22Rv1 (cell line): Measurements from ENCODE around the gene TCTA.
"Not testable (repeated sequence)": the region's sequence is repeated elsewhere in the genome, so short reads cannot be mapped to it uniquely, and the experiment has no call there.

Experiments used
- H3K27ac ChIP-seq: fragments of 450-650 bp; 2 replicates; pipeline ENCODE4 v1.5.1; 2017
- ZFX ChIP-seq: fragments of 450-650 bp; IDR thresholded peaks from 2 replicates; pipeline ENCODE4 v1.6.1; 2017; ENCODE audit warnings: antibody characterized with exemption, borderline replicate concordance
- TF ChIP-seq, protein P1 (sequence below): fragments of 450-650 bp; IDR thresholded peaks from 2 replicates; pipeline ENCODE4 v1.5.1; 2017; ENCODE audit warnings: mild to moderate bottlenecking

TCTA gene

GRCh38 chr3:49397470-49397869, 14.8 kb upstream of the TCTA start:
- TF ChIP-seq, protein P1, sequence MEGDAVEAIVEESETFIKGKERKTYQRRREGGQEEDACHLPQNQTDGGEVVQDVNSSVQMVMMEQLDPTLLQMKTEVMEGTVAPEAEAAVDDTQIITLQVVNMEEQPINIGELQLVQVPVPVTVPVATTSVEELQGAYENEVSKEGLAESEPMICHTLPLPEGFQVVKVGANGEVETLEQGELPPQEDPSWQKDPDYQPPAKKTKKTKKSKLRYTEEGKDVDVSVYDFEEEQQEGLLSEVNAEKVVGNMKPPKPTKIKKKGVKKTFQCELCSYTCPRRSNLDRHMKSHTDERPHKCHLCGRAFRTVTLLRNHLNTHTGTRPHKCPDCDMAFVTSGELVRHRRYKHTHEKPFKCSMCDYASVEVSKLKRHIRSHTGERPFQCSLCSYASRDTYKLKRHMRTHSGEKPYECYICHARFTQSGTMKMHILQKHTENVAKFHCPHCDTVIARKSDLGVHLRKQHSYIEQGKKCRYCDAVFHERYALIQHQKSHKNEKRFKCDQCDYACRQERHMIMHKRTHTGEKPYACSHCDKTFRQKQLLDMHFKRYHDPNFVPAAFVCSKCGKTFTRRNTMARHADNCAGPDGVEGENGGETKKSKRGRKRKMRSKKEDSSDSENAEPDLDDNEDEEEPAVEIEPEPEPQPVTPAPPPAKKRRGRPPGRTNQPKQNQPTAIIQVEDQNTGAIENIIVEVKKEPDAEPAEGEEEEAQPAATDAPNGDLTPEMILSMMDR, result no peak
- H3K27ac ChIP-seq, result no peak overlapping the region

DNA sequence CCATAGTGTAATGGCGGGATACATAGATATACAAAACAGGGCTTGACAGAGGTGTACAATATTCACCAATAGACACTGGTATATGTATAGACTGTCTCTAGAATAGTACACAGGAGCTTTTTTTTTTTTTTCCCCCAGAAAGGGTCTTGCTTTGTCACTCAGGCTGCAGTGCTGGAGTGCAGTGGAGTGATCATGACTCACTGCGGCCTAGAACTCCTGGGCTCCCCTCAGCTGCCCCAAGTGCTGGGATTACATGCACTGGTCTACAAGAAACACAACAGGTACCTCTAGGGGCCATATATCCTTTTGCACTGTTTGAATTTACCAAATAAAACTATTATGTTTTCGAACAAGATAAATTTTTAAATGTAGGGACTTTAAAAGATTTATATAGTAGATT, 12.8 kb upstream of the TCTA start:
- no peak overlapping the region for H3K27ac ChIP-seq
- TF ChIP-seq, protein P1, result no peak
- no peak for TF ChIP-seq ZFX

GRCh38 chr3:49401766-49402165, 10.5 kb upstream of the TCTA start:
- peak overlapping the region; percentile 17; the same call in 1 of the 2 replicates for H3K27ac ChIP-seq

GRCh38 chr3:49403891-49404290, 8.3 kb upstream of the TCTA start:
- TF ChIP-seq ZFX, result no peak
- TF ChIP-seq, protein P1, result no peak
- H3K27ac ChIP-seq, result no peak overlapping the region

More at GRCh38 chr3:49401766-49402165, 10.5 kb upstream of the TCTA start:
- no peak for TF ChIP-seq ZFX
- TF ChIP-seq, protein P1, result no peak

GRCh38 chr3:49405570-49405969, 6.7 kb upstream of the TCTA start:
- H3K27ac ChIP-seq, result not testable (repeated sequence)

DNA sequence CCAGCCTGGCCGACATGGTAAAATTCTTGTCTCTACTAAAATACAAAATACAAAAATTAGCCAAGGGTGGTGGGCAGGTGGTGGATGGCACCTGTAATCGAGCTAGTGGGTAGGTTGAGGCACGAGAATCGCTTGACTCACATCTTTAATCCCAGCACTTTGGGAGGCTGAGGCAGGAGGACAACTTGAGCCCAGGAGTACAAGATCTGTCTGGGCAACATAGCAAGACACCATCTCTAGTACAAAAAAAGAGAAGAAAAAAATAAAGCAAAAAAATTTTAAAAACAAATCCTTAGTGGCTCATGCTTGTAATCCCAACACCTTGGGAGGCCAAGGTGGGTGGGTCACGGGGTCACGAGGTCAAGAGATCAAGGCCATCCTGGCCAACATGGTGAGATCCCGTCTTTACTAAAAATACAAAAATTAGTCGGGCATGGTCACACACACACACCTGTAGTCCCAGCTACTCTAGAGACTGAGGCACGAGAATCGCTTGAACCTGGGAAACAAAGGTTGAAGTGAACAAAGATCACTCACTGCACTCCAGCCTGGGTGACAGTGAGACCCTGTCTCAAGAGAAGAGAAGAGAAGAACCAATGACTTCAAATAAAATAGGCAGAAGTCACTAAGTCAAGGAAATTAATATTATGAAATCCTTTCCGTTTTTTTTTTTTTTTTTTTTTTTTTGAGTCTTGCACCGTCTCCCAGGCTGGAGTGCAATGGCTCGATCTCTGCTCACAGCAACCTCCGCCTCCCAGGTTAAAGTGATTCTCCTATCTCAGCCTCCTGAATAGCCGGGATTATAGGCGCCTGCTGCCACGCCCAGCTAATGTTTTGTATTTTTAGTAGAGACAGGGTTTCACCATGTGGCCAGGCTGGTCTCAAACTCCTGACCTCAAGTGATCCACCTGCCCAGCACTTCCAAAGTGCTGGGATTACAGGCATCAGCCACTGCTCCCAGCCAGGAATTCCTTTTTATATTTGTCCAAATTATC, 5.4 kb upstream of the TCTA start:
- TF ChIP-seq ZFX, result no peak
- no peak overlapping the region for H3K27ac ChIP-seq

GRCh38 chr3:49410066-49410845, 2.0 kb upstream of the TCTA start:
- peak overlapping the region; percentile 96 for H3K27ac ChIP-seq
- TF ChIP-seq, protein P1, result no peak
- no peak for TF ChIP-seq ZFX
